ENCODE measurements around the gene BBOF1.

Gene BBOF1

GRCh38 chr14:74048281-74048680, 29.1 kb downstream of the BBOF1 start:
- Histone ChIP-seq H3K27ac (ENCODE audit: insufficient read depth in 1 of 2, low read depth in 1 of 2, low read length in 2 of 2, poor library complexity in 1 of 2, severe bottlenecking in 2 of 2) (no peak overlapping the region), H3K36me3 (ENCODE audit: control insufficient read depth in 4 of 4, insufficient read depth in 4 of 4, low read length in 3 of 4) (peaks cover 0 to 3% (median 0%) of the 10 kb centered on the region in 4 experiments), H3K4me3 (ENCODE audit: control insufficient read depth in 1 of 7, extremely low read depth in 1 of 7, insufficient read depth in 4 of 7, low read depth in 2 of 7, low read length in 6 of 7) (no peak overlapping the region), H3K9me3 (ENCODE audit: control extremely low read depth in 1 of 5, control insufficient read depth in 4 of 5, insufficient read depth in 2 of 5, low read depth in 1 of 5, low read length in 4 of 5) (no peaks in the 10 kb centered on the region), H3K4me1 (ENCODE audit: control extremely low read depth in 1 of 4, control insufficient read depth in 4 of 4, insufficient read depth in 4 of 4, low read length in 3 of 4) (peaks cover 0 to 6% (median 1%) of the 10 kb centered on the region in 4 experiments), H3K27me3 (replicated peaks in 2 of 5; ENCODE audit: control insufficient read depth in 4 of 5, insufficient read depth in 5 of 5, low read length in 4 of 5) (no peaks in the 10 kb centered on the region)
- POLR2A ChIA-PET: interaction anchor here (0.6 kb wide), 1 partner anchor 56 kb away, joined by 9 read pairs; no protein-coding TSS in a partner anchor
- CTCF ChIA-PET: interaction anchor here (1.3 to 2.0 kb wide), 4 partner anchors 8 to 17 kb away, joined by 3 to 5 read pairs (median 4); no protein-coding TSS in a partner anchor
- WGBS (ENCODE audit: insufficient coverage): 100% methylated on average over 2 of the region's 3 CpGs
- DNase-seq: no peak

- Histone ChIP-seq H3K27ac (ENCODE audit: insufficient read depth in 1 of 2, low read depth in 1 of 2, low read length in 2 of 2, poor library complexity in 1 of 2, severe bottlenecking in 2 of 2) (no peak overlapping the region), H3K4me1 (ENCODE audit: control extremely low read depth in 1 of 4, control insufficient read depth in 4 of 4, insufficient read depth in 4 of 4, low read length in 3 of 4) (peaks cover 0 to 6% (median 1%) of the 10 kb centered on the region in 4 experiments), H3K36me3 (ENCODE audit: control insufficient read depth in 4 of 4, insufficient read depth in 4 of 4, low read length in 3 of 4) (peaks cover 0 to 3% (median 0%) of the 10 kb centered on the region in 4 experiments), H3K27me3 (replicated peaks in 2 of 5; ENCODE audit: control insufficient read depth in 4 of 5, insufficient read depth in 5 of 5, low read length in 4 of 5) (no peaks in the 10 kb centered on the region), H3K4me3 (ENCODE audit: control insufficient read depth in 1 of 7, extremely low read depth in 1 of 7, insufficient read depth in 4 of 7, low read depth in 2 of 7, low read length in 6 of 7) (no peak overlapping the region), H3K9me3 (ENCODE audit: control extremely low read depth in 1 of 5, control insufficient read depth in 4 of 5, insufficient read depth in 2 of 5, low read depth in 1 of 5, low read length in 4 of 5) (no peaks in the 10 kb centered on the region)
- ChIA-PET POLR2A (interaction anchor here (0.6 kb wide), 1 partner anchor 591 kb away, joined by 9 read pairs; no protein-coding TSS in a partner anchor), CTCF (interaction anchor here (1.7 to 2.0 kb wide), 2 partner anchors 11 to 18 kb away, joined by 4 to 5 read pairs; no protein-coding TSS in a partner anchor)
- DNase-seq: peak in 2 of 3 donors; percentile 35 to 59
- 44% methylated on average over 2 of the region's 3 CpGs for WGBS (ENCODE audit: insufficient coverage)
These were observed 30.8 kb downstream of the BBOF1 start for GRCh38 chr14:74049876-74050495.

GRCh38 chr14:74062809-74063150, 43.6 kb downstream of the BBOF1 start:
- 100% methylated on average over 1 of the region's 2 CpGs for WGBS (ENCODE audit: insufficient coverage)
- ChIA-PET POLR2A (no interaction called here), CTCF (interaction anchor here (0.8 to 0.9 kb wide), 2 partner anchors 21 to 65 kb away, joined by 3 read pairs; partner anchors contain the start of gene ALDH6A1)
- no peaks in the 10 kb centered on the region for H3K9me3 ChIP-seq (ENCODE audit: control extremely low read depth in 1 of 5, control insufficient read depth in 4 of 5, insufficient read depth in 2 of 5, low read depth in 1 of 5, low read length in 4 of 5)
- H3K36me3 ChIP-seq (ENCODE audit: control insufficient read depth in 4 of 4, insufficient read depth in 4 of 4, low read length in 3 of 4): peaks cover 14 to 59% (median 18%) of the 10 kb centered on the region in 4 experiments
- no peak for DNase-seq
- H3K4me3 ChIP-seq (ENCODE audit: control insufficient read depth in 1 of 7, extremely low read depth in 1 of 7, insufficient read depth in 4 of 7, low read depth in 2 of 7, low read length in 6 of 7): no peak overlapping the region
- H3K27ac ChIP-seq (ENCODE audit: insufficient read depth in 1 of 2, low read depth in 1 of 2, low read length in 2 of 2, poor library complexity in 1 of 2, severe bottlenecking in 2 of 2): no peak overlapping the region
- H3K4me1 ChIP-seq (ENCODE audit: control extremely low read depth in 1 of 4, control insufficient read depth in 4 of 4, insufficient read depth in 4 of 4, low read length in 3 of 4): no peaks in the 10 kb centered on the region
- no peaks in the 10 kb centered on the region for H3K27me3 ChIP-seq (replicated peaks in 2 of 5; ENCODE audit: control insufficient read depth in 4 of 5, insufficient read depth in 5 of 5, low read length in 4 of 5)

DNA sequence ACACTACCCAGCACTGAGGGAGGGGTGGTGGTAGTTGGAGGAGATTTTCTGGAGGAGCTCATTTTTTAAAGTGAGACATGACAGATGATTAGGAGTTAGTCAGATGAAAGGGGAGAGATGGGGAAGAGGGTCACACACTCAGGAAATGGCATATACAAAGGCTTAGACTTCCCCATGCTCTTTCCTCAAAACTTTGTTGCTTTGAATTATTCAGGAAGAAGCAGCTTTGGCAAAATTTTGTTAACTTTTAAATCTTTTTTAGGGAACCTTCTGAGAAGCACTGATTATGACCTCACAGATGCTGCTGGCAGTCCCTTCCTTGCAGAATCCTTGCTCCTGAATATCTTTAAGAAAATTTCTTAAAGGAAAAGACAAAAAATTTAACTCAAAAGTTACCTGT, 45.3 kb downstream of the BBOF1 start:
- no peak overlapping the region for H3K4me3 ChIP-seq (ENCODE audit: control insufficient read depth in 1 of 7, extremely low read depth in 1 of 7, insufficient read depth in 4 of 7, low read depth in 2 of 7, low read length in 6 of 7)
- DNase-seq: no peak
- H3K27me3 ChIP-seq (replicated peaks in 2 of 5; ENCODE audit: control insufficient read depth in 4 of 5, insufficient read depth in 5 of 5, low read length in 4 of 5): no peaks in the 10 kb centered on the region
- H3K36me3 ChIP-seq (ENCODE audit: control insufficient read depth in 4 of 4, insufficient read depth in 4 of 4, low read length in 3 of 4): peaks cover 14 to 54% (median 19%) of the 10 kb centered on the region in 4 experiments
- no peak overlapping the region for H3K27ac ChIP-seq (ENCODE audit: insufficient read depth in 1 of 2, low read depth in 1 of 2, low read length in 2 of 2, poor library complexity in 1 of 2, severe bottlenecking in 2 of 2)
- ChIA-PET CTCF (no interaction called here), POLR2A (no interaction called here)
- H3K4me1 ChIP-seq (ENCODE audit: control extremely low read depth in 1 of 4, control insufficient read depth in 4 of 4, insufficient read depth in 4 of 4, low read length in 3 of 4): no peaks in the 10 kb centered on the region
- H3K9me3 ChIP-seq (ENCODE audit: control extremely low read depth in 1 of 5, control insufficient read depth in 4 of 5, insufficient read depth in 2 of 5, low read depth in 1 of 5, low read length in 4 of 5): no peaks in the 10 kb centered on the region

DNA sequence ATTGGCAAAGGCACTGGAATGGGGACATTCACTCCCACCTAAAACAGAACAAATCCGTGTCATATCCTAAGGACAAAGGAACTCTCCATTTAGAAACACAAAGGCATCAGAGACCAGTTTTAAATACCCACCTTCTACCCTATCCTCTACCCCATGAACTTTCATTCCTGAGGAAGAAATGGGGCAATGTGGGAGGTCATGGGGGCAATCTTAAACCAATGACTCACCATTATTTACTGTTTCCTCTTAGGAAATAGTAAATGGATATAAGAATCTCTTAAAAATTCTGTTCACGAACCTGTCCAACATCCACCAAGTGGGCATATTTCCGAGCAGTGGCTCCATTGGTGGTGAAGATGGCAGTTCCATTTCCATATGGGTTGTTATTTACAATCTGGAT, 45.7 kb downstream of the BBOF1 start:
- Histone ChIP-seq H3K36me3 (ENCODE audit: control insufficient read depth in 4 of 4, insufficient read depth in 4 of 4, low read length in 3 of 4) (peaks cover 14 to 50% (median 18%) of the 10 kb centered on the region in 4 experiments), H3K27me3 (replicated peaks in 2 of 5; ENCODE audit: control insufficient read depth in 4 of 5, insufficient read depth in 5 of 5, low read length in 4 of 5) (no peaks in the 10 kb centered on the region), H3K27ac (ENCODE audit: insufficient read depth in 1 of 2, low read depth in 1 of 2, low read length in 2 of 2, poor library complexity in 1 of 2, severe bottlenecking in 2 of 2) (no peak overlapping the region), H3K4me1 (ENCODE audit: control extremely low read depth in 1 of 4, control insufficient read depth in 4 of 4, insufficient read depth in 4 of 4, low read length in 3 of 4) (no peaks in the 10 kb centered on the region), H3K9me3 (ENCODE audit: control extremely low read depth in 1 of 5, control insufficient read depth in 4 of 5, insufficient read depth in 2 of 5, low read depth in 1 of 5, low read length in 4 of 5) (no peaks in the 10 kb centered on the region), H3K4me3 (ENCODE audit: control insufficient read depth in 1 of 7, extremely low read depth in 1 of 7, insufficient read depth in 4 of 7, low read depth in 2 of 7, low read length in 6 of 7) (no peak overlapping the region)
- CTCF ChIA-PET: no interaction called here
- no peak for DNase-seq
- POLR2A ChIA-PET: interaction anchor here (0.6 kb wide), 1 partner anchor 29 kb away, joined by 3 read pairs; no protein-coding TSS in a partner anchor
- WGBS (ENCODE audit: insufficient coverage): 100% methylated on average over 1 of the region's 3 CpGs

GRCh38 chr14:74065746-74066575, 46.8 kb downstream of the BBOF1 start:
- no CpG with 5 or more reads among the region's 3 CpGs for WGBS (ENCODE audit: insufficient coverage)
- no peaks in the 10 kb centered on the region for H3K4me1 ChIP-seq (ENCODE audit: control extremely low read depth in 1 of 4, control insufficient read depth in 4 of 4, insufficient read depth in 4 of 4, low read length in 3 of 4)
- H3K27ac ChIP-seq (ENCODE audit: insufficient read depth in 1 of 2, low read depth in 1 of 2, low read length in 2 of 2, poor library complexity in 1 of 2, severe bottlenecking in 2 of 2): no peak overlapping the region
- ChIA-PET POLR2A (no interaction called here), CTCF (interaction anchor here (0.6 to 2.1 kb wide), 2 partner anchors 24 to 34 kb away, joined by 4 to 5 read pairs; no protein-coding TSS in a partner anchor)
- no peaks in the 10 kb centered on the region for H3K9me3 ChIP-seq (ENCODE audit: control extremely low read depth in 1 of 5, control insufficient read depth in 4 of 5, insufficient read depth in 2 of 5, low read depth in 1 of 5, low read length in 4 of 5)
- DNase-seq: peak in 1 of 3 donors; percentile 24
- H3K4me3 ChIP-seq (ENCODE audit: control insufficient read depth in 1 of 7, extremely low read depth in 1 of 7, insufficient read depth in 4 of 7, low read depth in 2 of 7, low read length in 6 of 7): no peak overlapping the region
- H3K36me3 ChIP-seq (ENCODE audit: control insufficient read depth in 4 of 4, insufficient read depth in 4 of 4, low read length in 3 of 4): peaks cover 14 to 47% (median 18%) of the 10 kb centered on the region in 4 experiments
- no peaks in the 10 kb centered on the region for H3K27me3 ChIP-seq (replicated peaks in 2 of 5; ENCODE audit: control insufficient read depth in 4 of 5, insufficient read depth in 5 of 5, low read length in 4 of 5)

- Histone ChIP-seq H3K36me3 (ENCODE audit: control insufficient read depth in 4 of 4, insufficient read depth in 4 of 4, low read length in 3 of 4) (peaks cover 0 to 5% (median 2%) of the 10 kb centered on the region in 4 experiments), H3K27me3 (replicated peaks in 2 of 5; ENCODE audit: control insufficient read depth in 4 of 5, insufficient read depth in 5 of 5, low read length in 4 of 5) (no peaks in the 10 kb centered on the region), H3K27ac (ENCODE audit: insufficient read depth in 1 of 2, low read depth in 1 of 2, low read length in 2 of 2, poor library complexity in 1 of 2, severe bottlenecking in 2 of 2) (no peak overlapping the region), H3K9me3 (ENCODE audit: control extremely low read depth in 1 of 5, control insufficient read depth in 4 of 5, insufficient read depth in 2 of 5, low read depth in 1 of 5, low read length in 4 of 5) (no peaks in the 10 kb centered on the region), H3K4me3 (ENCODE audit: control insufficient read depth in 1 of 7, extremely low read depth in 1 of 7, insufficient read depth in 4 of 7, low read depth in 2 of 7, low read length in 6 of 7) (no peak overlapping the region), H3K4me1 (ENCODE audit: control extremely low read depth in 1 of 4, control insufficient read depth in 4 of 4, insufficient read depth in 4 of 4, low read length in 3 of 4) (no peaks in the 10 kb centered on the region)
- DNase-seq: no peak
- ChIA-PET CTCF (interaction anchor here (0.8 kb wide), 1 partner anchor 10 kb away, joined by 3 read pairs; no protein-coding TSS in a partner anchor), POLR2A (no interaction called here)
- WGBS (ENCODE audit: insufficient coverage): no CpG with 5 or more reads among the region's 1 CpG
These were observed 58.3 kb downstream of the BBOF1 start for GRCh38 chr14:74077401-74077800.

All from common myeloid progenitor, CD34-positive (primary cell).